ENCODE measurements around the gene SH2B3.
"Not testable (repeated sequence)": the region's sequence is repeated elsewhere in the genome, so short reads cannot be mapped to it uniquely, and the experiment has no call there.

SH2B3 gene

GRCh38 chr12:111368788-111369495 lies 36.8 kb upstream of the SH2B3 start, which contains the start of gene PHETA1:
PHETA1 (minus strand) TSS chr12:111369095; CDS start chr12:111363427, 5,668 bp downstream.
- peak; percentile 86 for DNase-seq (ENCODE audit: low read depth)
- no peak for TF ChIP-seq CTCF (conservative IDR thresholded peaks at IDR 0.05; ENCODE audit: low read length)
- peak within 1 kb of the TSS; percentile 87 for H3K4me3 ChIP-seq (ENCODE audit: low read length)

GRCh38 chr12:111369496-111370220 lies 36.1 kb upstream of the SH2B3 start:
- H3K4me3 ChIP-seq (ENCODE audit: low read length) = peak overlapping the region; percentile 87
- TF ChIP-seq CTCF (conservative IDR thresholded peaks at IDR 0.05; ENCODE audit: low read length) = no peak
- no peak for DNase-seq (ENCODE audit: low read depth)

GRCh38 chr12:111373231-111373630 lies 32.5 kb upstream of the SH2B3 start:
- DNase-seq (ENCODE audit: low read depth); H3K4me3 ChIP-seq (ENCODE audit: low read length): not testable (repeated sequence)

GRCh38 chr12:111377440-111377839 lies 28.3 kb upstream of the SH2B3 start:
- H3K4me3 ChIP-seq (ENCODE audit: low read length) = no peak overlapping the region
- DNase-seq (ENCODE audit: low read depth) = no peak
- no peak for TF ChIP-seq CTCF (conservative IDR thresholded peaks at IDR 0.05; ENCODE audit: low read length)

- no peak overlapping the region for H3K4me3 ChIP-seq (ENCODE audit: low read length)
- no peak for DNase-seq (ENCODE audit: low read depth)
- TF ChIP-seq CTCF (conservative IDR thresholded peaks at IDR 0.05; ENCODE audit: low read length) = no peak
These were observed 25.7 kb upstream of the SH2B3 start for GRCh38 chr12:111379942-111380554.

- TF ChIP-seq CTCF (conservative IDR thresholded peaks at IDR 0.05; ENCODE audit: low read length) = no peak
- DNase-seq (ENCODE audit: low read depth) = no peak
- H3K4me3 ChIP-seq (ENCODE audit: low read length) = no peak overlapping the region
These were observed 21.1 kb upstream of the SH2B3 start for GRCh38 chr12:111384596-111384995.

GRCh38 chr12:111386885-111387284 lies 18.8 kb upstream of the SH2B3 start:
- no peak for TF ChIP-seq CTCF (conservative IDR thresholded peaks at IDR 0.05; ENCODE audit: low read length)
- DNase-seq (ENCODE audit: low read depth) = no peak
- no peak overlapping the region for H3K4me3 ChIP-seq (ENCODE audit: low read length)
